IPS-18c (cell line): Measurements from ENCODE around the gene SUFU.

Experiments
- H3K4me3 ChIP-seq: 2 replicates; pipeline ENCODE4 v1.7.0; 2013; ENCODE audit warnings: low read depth, mild to moderate bottlenecking, low read length, moderate library complexity; ENCODE audit not compliant: insufficient read depth
- H3K9me3 ChIP-seq: one replicate; pipeline ENCODE4 v1.6.1; 2013; ENCODE audit warnings: mild to moderate bottlenecking, low read length, moderate library complexity; ENCODE audit not compliant: control insufficient read depth, insufficient read depth

The SUFU gene

GRCh38 chr10:102595897-102596296, 92.1 kb downstream of the SUFU start:
- no peak overlapping the region for H3K4me3 ChIP-seq
- H3K9me3 ChIP-seq: no peaks in the 10 kb centered on the region

- no peak overlapping the region for H3K4me3 ChIP-seq
- H3K9me3 ChIP-seq: peaks cover 2% of the 10 kb centered on the region
Measured at GRCh38 chr10:102596506-102596971, 92.8 kb downstream of the SUFU start.

DNA sequence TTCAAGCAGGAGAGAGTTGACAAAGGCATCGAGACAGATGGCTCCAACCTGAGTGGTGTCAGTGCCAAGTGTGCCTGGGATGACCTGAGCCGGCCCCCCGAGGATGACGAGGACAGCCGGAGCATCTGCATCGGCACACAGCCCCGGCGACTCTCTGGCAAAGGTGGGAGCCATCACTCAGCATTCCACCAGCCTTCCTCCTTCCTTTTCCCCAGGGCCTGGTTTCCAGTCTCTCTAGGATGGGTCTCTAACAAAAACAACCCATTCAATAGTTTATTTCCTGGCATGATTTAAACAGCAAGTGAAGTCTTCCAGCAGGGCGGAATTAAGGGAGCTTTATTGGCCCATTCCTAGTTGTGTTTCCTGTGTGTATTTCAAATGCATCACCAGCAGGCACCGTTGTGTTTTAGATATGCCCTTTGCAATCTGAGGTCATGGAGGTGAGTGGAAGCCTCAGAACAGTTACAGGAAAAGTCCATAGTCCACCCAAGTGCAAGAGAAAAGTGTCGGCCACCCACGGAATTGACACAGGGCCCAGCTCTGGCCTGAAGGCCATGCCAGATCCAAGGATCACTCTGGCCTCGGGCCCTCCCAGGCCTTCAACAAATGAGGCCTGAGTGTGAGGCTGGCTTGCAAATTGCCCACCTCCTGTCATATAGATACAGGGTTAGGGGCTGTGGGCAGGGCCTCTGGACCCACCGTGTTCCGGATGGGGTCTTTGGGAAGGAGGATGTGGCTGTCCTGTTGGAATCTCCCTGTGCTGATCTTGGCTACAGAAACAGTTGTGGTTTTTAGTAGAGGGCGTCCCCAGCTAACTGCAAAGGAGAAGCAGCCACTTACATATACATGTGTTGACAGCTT, 93.6 kb downstream of the SUFU start:
- no peak overlapping the region for H3K4me3 ChIP-seq

DNA sequence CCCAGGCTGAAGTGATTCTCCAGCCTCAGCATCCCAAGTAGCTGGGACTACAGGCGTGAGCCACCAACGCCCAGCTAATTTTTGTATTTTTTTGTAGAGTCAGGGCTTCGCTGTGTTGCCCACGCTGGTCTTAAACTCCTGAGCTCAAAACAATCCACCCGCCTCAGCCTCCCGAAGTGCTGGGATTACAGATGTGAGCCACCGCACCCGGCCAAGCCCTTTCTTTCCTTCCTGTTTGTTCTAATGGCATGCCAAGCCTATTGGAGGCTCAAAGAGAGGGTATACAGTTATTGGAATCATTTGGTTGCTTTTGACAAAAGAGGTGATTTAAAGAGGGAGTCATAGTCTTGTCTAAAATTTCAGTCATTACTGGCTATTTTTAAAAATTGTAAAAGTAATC, 94.5 kb downstream of the SUFU start:
- no peak overlapping the region for H3K4me3 ChIP-seq
- H3K9me3 ChIP-seq: peaks cover 2% of the 10 kb centered on the region

More for the DNA sequence above, 93.6 kb downstream of the SUFU start:
- H3K9me3 ChIP-seq: peaks cover 2% of the 10 kb centered on the region

DNA sequence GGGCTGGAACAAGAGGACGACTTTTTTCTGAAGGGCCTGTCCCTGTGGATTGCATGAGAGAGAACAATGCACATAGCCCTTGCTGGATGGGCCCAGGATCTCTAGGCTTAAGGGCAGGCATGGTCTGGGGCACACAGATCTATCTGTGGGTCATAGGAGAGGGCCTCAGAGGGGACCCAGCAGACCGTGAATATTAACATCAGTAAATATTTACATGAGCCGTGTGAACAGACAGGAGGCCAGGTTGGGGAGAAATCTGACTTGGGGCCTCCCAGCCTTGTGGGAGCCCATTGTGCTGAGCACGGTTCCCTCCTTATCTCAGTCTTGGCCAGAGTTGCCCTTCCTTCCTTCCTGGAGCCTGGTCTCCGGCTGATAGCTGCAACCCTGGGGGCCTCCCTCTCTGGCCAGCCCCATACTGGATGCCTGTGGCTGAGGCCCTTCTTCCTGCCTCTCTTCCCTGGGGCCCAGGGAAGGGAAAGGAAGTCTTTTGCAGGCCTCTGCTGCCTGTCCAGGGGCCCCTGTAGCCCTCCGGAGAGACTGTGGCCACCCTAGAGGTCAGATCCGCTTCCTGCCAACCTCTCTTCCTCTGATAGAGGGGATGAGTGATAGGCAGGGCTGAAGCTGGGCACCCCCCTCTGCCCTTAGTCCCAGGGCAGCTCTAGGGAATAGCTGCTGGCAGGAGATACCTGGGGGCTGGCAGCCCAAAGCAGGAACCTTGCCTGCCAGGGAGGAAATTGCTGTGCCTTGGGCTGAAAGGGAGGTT, 96.0 kb downstream of the SUFU start:
- Histone ChIP-seq H3K4me3 (no peak overlapping the region), H3K9me3 (peaks cover 2% of the 10 kb centered on the region)

DNA sequence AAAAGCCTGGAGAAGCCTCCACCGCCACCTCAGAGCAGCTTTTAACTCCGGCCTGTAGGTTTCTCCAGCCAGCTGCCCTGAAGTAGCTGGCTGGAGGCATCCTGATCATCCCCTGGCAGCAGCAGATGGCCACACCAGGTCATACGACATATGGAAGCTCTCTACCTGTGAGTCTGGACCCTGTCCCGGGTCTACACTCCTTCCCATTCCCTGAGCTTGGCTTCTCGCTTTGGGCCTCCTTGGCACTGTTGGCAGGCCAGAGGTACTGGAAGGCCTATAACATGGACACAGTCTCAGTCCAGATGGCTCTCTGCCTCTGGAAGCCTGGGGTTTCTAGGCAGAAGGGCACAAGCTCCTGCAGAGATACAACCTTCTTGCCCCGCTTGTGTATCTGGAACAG, 97.0 kb downstream of the SUFU start:
- H3K4me3 ChIP-seq: no peak overlapping the region
- peaks cover 2% of the 10 kb centered on the region for H3K9me3 ChIP-seq

DNA sequence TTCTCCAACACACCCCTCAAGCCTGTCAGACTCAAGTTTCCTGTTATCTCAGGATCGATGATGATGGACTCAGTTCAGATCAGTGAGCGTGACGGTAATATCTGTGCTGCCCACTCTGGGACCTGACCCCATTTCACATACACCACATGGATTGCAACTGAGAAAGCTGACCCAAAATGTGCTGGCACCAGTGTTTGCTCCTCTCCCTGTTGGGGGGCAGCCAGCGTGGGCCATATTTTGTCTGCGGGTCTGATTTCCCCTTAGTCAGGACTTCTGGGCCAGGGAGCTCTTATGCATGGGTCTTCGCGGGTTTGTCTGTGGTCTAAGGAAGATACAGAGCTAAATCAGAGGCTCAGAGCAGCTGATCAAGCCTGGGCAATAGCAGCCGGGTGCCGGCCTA, 97.9 kb downstream of the SUFU start:
- Histone ChIP-seq H3K9me3 (peaks cover 2% of the 10 kb centered on the region), H3K4me3 (no peak overlapping the region)

GRCh38 chr10:102602272-102603045, 98.7 kb downstream of the SUFU start:
- Histone ChIP-seq H3K4me3 (no peak overlapping the region), H3K9me3 (peaks cover 2% of the 10 kb centered on the region)

DNA sequence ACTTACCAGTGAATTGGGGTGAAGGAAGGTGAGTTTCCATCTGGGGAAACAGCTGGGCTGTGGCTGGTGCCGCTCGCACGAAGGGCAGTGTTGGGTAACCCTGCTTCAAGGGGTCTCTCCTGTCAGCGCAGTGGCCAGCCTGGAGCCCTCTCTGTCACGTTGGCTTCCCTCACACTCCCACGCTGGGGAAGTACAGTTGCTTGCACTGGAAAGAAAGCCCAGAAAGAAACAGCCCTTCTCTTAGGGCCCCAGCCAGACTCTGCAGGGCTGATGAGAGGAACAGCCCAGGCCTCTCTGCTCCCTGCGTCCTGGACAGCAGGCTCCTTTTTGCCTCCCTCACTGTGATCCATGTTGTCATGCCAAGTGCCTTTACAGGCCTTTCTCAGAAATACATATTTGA, 100.2 kb downstream of the SUFU start:
- no peak overlapping the region for H3K4me3 ChIP-seq
- peaks cover 4% of the 10 kb centered on the region for H3K9me3 ChIP-seq

- no peak overlapping the region for H3K4me3 ChIP-seq
- H3K9me3 ChIP-seq: peaks cover 4% of the 10 kb centered on the region
Measured at GRCh38 chr10:102604439-102604841, 100.7 kb downstream of the SUFU start.

GRCh38 chr10:102605712-102606111, 101.9 kb downstream of the SUFU start:
- Histone ChIP-seq H3K9me3 (peaks cover 4% of the 10 kb centered on the region), H3K4me3 (no peak overlapping the region)

- Histone ChIP-seq H3K9me3 (peaks cover 2% of the 10 kb centered on the region), H3K4me3 (no peak overlapping the region)
Measured at GRCh38 chr10:102608487-102608886, 104.7 kb downstream of the SUFU start.

GRCh38 chr10:102610441-102610887, 106.7 kb downstream of the SUFU start:
- Histone ChIP-seq H3K9me3 (peaks cover 2% of the 10 kb centered on the region), H3K4me3 (no peak overlapping the region)

- H3K9me3 ChIP-seq: peaks cover 2% of the 10 kb centered on the region
- no peak overlapping the region for H3K4me3 ChIP-seq
Measured at GRCh38 chr10:102611514-102612087, 107.8 kb downstream of the SUFU start.

- Histone ChIP-seq H3K4me3 (no peak overlapping the region), H3K9me3 (no peaks in the 10 kb centered on the region)
Measured at GRCh38 chr10:102612964-102613275, 109.1 kb downstream of the SUFU start.

DNA sequence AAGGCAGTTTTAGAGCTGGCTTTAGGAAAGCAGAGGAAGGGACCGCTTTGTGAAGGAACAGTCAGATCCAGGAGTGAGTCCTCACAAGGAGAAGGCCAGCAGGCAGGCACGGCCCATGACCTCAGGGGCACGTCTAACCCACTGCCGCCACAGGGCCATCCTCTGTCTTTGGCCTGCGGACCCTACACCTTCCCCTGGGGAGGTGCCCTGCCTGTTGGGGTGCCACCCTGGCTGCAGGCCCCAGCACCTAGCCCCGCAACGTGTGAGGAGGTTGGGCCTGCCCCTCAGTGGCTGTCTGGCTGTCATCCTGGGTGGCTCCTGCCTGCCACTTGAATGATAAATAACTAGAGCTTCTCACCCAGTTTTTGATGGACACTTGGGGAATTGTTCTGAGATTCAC, 109.5 kb downstream of the SUFU start:
- no peak overlapping the region for H3K4me3 ChIP-seq
- no peaks in the 10 kb centered on the region for H3K9me3 ChIP-seq

GRCh38 chr10:102613785-102614184, 110.0 kb downstream of the SUFU start:
- H3K9me3 ChIP-seq: no peaks in the 10 kb centered on the region

More at GRCh38 chr10:102613785-102614184, 110.0 kb downstream of the SUFU start:
- H3K4me3 ChIP-seq: no peak overlapping the region
